SK-N-SH (cell line): Measurements from ENCODE around the gene STEAP1.

Source experiments
- CHD2 ChIP-seq: fragments of 150-350 bp; IDR thresholded peaks from 2 replicates; pipeline ENCODE4 v1.6.1; 2018; ENCODE audit warnings: low read length; ENCODE audit not compliant: partially characterized antibody
- EZH2phosphoT487 ChIP-seq: fragments of 200-600 bp; sonication (generic); IDR thresholded peaks from 2 replicates; pipeline ENCODE4 v1.6.1; 2017; ENCODE audit warnings: low read depth, mixed run types, mild to moderate bottlenecking, antibody characterized with exemption, moderate library complexity, borderline replicate concordance
- RCOR1 ChIP-seq: fragments of 150-350 bp; IDR thresholded peaks from 2 replicates; pipeline ENCODE4 v1.6.1; 2017; ENCODE audit warnings: antibody characterized with exemption, low read length
- SIN3A ChIP-seq: IDR thresholded peaks from 2 replicates; pipeline ENCODE4 v1.6.1; 2012; ENCODE audit warnings: low read depth, mild to moderate bottlenecking, low read length, moderate library complexity, borderline replicate concordance
- TF ChIP-seq, protein P1 (sequence below): fragments of 200-600 bp; sonication (generic); IDR thresholded peaks from 2 replicates; pipeline ENCODE4 v1.6.1; 2017; ENCODE audit warnings: antibody characterized with exemption, mild to moderate bottlenecking, moderate library complexity

DNA sequence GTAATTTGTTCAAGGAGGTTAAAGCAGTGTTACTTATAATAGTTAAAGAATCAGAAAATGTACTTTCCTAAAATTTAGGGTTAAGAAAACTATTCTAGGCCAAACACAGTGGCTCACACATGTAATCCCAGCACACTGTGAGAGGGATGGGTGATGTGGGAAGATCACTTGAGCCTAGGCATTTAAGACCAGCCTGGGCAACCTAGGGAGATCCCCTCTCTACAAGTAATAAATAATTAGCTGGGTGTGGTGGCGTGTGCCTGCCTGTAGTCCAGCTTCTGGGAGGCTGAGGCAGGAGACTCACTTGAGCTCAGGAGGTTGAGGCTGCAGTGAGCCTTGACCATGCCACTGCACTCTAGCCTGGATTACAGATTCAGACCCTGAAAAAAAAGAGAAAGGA is 53.7 kb downstream of the STEAP1 start:
- TF ChIP-seq, protein P1, sequence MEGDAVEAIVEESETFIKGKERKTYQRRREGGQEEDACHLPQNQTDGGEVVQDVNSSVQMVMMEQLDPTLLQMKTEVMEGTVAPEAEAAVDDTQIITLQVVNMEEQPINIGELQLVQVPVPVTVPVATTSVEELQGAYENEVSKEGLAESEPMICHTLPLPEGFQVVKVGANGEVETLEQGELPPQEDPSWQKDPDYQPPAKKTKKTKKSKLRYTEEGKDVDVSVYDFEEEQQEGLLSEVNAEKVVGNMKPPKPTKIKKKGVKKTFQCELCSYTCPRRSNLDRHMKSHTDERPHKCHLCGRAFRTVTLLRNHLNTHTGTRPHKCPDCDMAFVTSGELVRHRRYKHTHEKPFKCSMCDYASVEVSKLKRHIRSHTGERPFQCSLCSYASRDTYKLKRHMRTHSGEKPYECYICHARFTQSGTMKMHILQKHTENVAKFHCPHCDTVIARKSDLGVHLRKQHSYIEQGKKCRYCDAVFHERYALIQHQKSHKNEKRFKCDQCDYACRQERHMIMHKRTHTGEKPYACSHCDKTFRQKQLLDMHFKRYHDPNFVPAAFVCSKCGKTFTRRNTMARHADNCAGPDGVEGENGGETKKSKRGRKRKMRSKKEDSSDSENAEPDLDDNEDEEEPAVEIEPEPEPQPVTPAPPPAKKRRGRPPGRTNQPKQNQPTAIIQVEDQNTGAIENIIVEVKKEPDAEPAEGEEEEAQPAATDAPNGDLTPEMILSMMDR, result no peak
- no peak for TF ChIP-seq CHD2
- TF ChIP-seq RCOR1, result no peak
- no peak for TF ChIP-seq SIN3A
- TF ChIP-seq EZH2phosphoT487, result no peak
